Stomach (tissue), 4 donors: ENCODE data around the gene PNPT1.

Experiments used
- EP300 ChIP-seq: sonication (generic); formaldehyde crosslinking; IDR thresholded peaks from one replicate; pipeline ENCODE4 v1.6.1; 2017; ENCODE audit warnings: antibody characterized with exemption
- POLR2A ChIP-seq, 4 donors: fragments of 450-650 bp; IDR thresholded peaks; one replicate each; pipeline ENCODE4 v1.6.1; 2016; ENCODE audit warnings: antibody characterized with exemption in 4 of 4, control low read depth in 2 of 4, mild to moderate bottlenecking in 1 of 4, moderate library complexity in 1 of 4
- POLR2AphosphoS5 ChIP-seq, 3 donors: sonication (generic); formaldehyde crosslinking; IDR thresholded peaks; one replicate each; pipeline ENCODE4 v1.6.1; 2016; ENCODE audit warnings: antibody characterized with exemption in 3 of 3

DNA sequence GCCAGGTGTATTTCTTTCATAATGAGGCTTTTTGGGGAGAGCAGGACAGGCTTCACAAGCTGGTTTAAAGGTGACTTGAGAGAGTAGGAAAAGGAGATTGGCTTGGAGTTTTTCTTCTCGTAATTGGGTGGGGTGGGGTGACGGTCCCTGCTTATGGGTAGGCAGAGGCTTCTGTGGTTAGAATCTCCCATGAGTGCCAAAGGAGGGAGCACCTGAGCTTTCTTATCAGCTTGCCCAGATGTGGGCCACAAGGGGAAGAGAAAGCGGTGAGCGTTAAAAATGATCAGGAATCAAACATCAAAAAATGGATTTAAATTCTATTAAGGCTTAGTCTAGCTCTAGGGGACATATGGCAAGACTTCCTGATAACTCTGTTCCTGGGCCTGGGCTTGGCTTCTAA lies 9.7 kb upstream of the PNPT1 start:
- TF ChIP-seq EP300 = no peak
- no peak for TF ChIP-seq POLR2AphosphoS5 (IDR thresholded peaks at IDR 0.05)
- TF ChIP-seq POLR2A (IDR thresholded peaks at IDR 0.05) = no peak
